CD8-positive, alpha-beta memory T cell (primary cell): ENCODE results near the gene NKX6-2. TPM values are rescaled to one million over a fixed set of nuclear protein-coding genes. Genes with fewer than 3 reads are reported as not detected.

Source experiments
- CTCF ChIA-PET: fragments of 350-600 bp; sonication (Branson Sonifier 250); formaldehyde crosslinking; loops from one replicate; lab custom pipeline; 2021; ENCODE audit warnings: antibody characterized with exemption; lab: Charles Lee
- POLR2A ChIA-PET: fragments of 350-600 bp; sonication (Branson Sonifier 250); formaldehyde crosslinking; loops from one replicate; lab custom pipeline; 2021; ENCODE audit warnings: antibody characterized with exemption; lab: Charles Lee
- DNase-seq, 5 donors: peaks; one replicate each; pipeline versions ENCODE4 v3.0.0 to v3.0.0-alpha.2; 2020 to 2022; ENCODE audit warnings: mixed read lengths in 1 of 5
- H3K27ac ChIP-seq: one replicate; pipeline ENCODE4 v1.7.0; 2013; ENCODE audit warnings: low read depth, mild to moderate bottlenecking, low read length, moderate library complexity
- H3K27me3 ChIP-seq: 2 replicates; pipeline ENCODE4 v1.7.0; 2013; ENCODE audit warnings: low read length, mild to moderate bottlenecking; ENCODE audit not compliant: insufficient read depth, poor library complexity, severe bottlenecking
- H3K36me3 ChIP-seq: 2 replicates; pipeline ENCODE4 v1.7.0; 2013; ENCODE audit warnings: mild to moderate bottlenecking, low read length, moderate library complexity; ENCODE audit not compliant: insufficient read depth
- H3K4me1 ChIP-seq: 2 replicates; pipeline ENCODE4 v1.7.0; 2013; ENCODE audit warnings: mild to moderate bottlenecking, low read length, moderate library complexity; ENCODE audit not compliant: insufficient read depth
- H3K4me3 ChIP-seq: 2 replicates; pipeline ENCODE4 v1.7.0; 2013; ENCODE audit warnings: mild to moderate bottlenecking, low read length
- H3K9me3 ChIP-seq: 2 replicates; pipeline ENCODE4 v1.7.0; 2013; ENCODE audit warnings: mild to moderate bottlenecking, low read length
- H3K27ac Mint-ChIP-seq, 8 donors: one replicate each; pipeline ENCODE4 v1.8.0; 2020 to 2021; ENCODE audit warnings: mixed read lengths in 8 of 8, mild to moderate bottlenecking in 6 of 8, inconsistent platforms in 3 of 8, moderate library complexity in 3 of 8
- H3K27me3 Mint-ChIP-seq, 2 donors: one replicate each; pipeline ENCODE4 v1.8.0; 2020 to 2021; ENCODE audit warnings: mixed read lengths in 2 of 2, mild to moderate bottlenecking in 1 of 2, moderate library complexity in 1 of 2
- H3K36me3 Mint-ChIP-seq, 3 donors: one replicate each; pipeline ENCODE4 v1.8.0; 2020 to 2021; ENCODE audit warnings: mixed read lengths in 3 of 3, inconsistent platforms in 1 of 3, mild to moderate bottlenecking in 1 of 3
- H3K4me1 Mint-ChIP-seq, 3 donors: one replicate each; pipeline ENCODE4 v1.8.0; 2020 to 2021; ENCODE audit warnings: mixed read lengths in 3 of 3, inconsistent platforms in 1 of 3, mild to moderate bottlenecking in 1 of 3
- H3K4me3 Mint-ChIP-seq, 7 donors: one replicate each; pipeline ENCODE4 v1.8.0; 2020 to 2021; ENCODE audit warnings: mixed read lengths in 7 of 7, mild to moderate bottlenecking in 6 of 7, moderate library complexity in 4 of 7, inconsistent platforms in 2 of 7
- H3K9me3 Mint-ChIP-seq, 5 donors: one replicate each; pipeline ENCODE4 v1.8.0; 2020 to 2022; ENCODE audit warnings: mixed read lengths in 5 of 5, mild to moderate bottlenecking in 3 of 5, moderate library complexity in 2 of 5, inconsistent platforms in 1 of 5
- polyA plus RNA-seq: library from polyadenylated mRNA; unstranded; fragments of 300-500 nt; fragmentation: Illumina TruSeq; gene quantifications from one replicate; pipeline ENCODE4 v1.2.3, GENCODE V29; 2021
- total RNA-seq, 2 experiments: library from RNA; stranded (reverse); gene quantifications; one replicate each; pipeline ENCODE4 v1.2.3, GENCODE V29; 2021

NKX6-2 gene
- not detected for total RNA-seq
- polyA plus RNA-seq, result not detected

GRCh38 chr10:132785723-132786475 lies at the start of gene NKX6-2:
Gene NKX6-2, minus strand, starts transcription at chr10:132786147. Its CDS starts 199 bp downstream, at chr10:132785948.
- Histone ChIP-seq H3K36me3 (no peaks in the 10 kb centered on the region), H3K9me3 (no peaks in the 10 kb centered on the region), H3K27me3 (no peaks in the 10 kb centered on the region), H3K27ac (no peak within 1 kb of the TSS), H3K4me1 (no peaks in the 10 kb centered on the region), H3K4me3 (no peak within 1 kb of the TSS)
- no peak within 1 kb of the TSS for H3K4me3 Mint-ChIP-seq
- no peak within 1 kb of the TSS for H3K27ac Mint-ChIP-seq
- H3K27me3 Mint-ChIP-seq, result peaks cover 11 to 18% of the 10 kb centered on the region in 2 donors
- peaks cover 12 to 22% (median 20%) of the 10 kb centered on the region in 3 donors for H3K36me3 Mint-ChIP-seq
- DNase-seq, result no peak
- H3K9me3 Mint-ChIP-seq, result peaks cover 0 to 9% (median 2%) of the 10 kb centered on the region in 5 donors
- peaks cover 3% of the 10 kb centered on the region in 3 donors for H3K4me1 Mint-ChIP-seq
- ChIA-PET CTCF (no interaction called here), POLR2A (no interaction called here)

GRCh38 chr10:132834891-132835847 lies 49.2 kb upstream of the NKX6-2 start:
- Mint-ChIP-seq H3K4me3 (no peak overlapping the region), H3K9me3 (peaks cover 0 to 2% (median 0%) of the 10 kb centered on the region in 5 donors)
- POLR2A ChIA-PET, result no interaction called here

GRCh38 chr10:132834311-132834761 lies 48.4 kb upstream of the NKX6-2 start:
- H3K27ac ChIP-seq, result no peak overlapping the region
- no peaks in the 10 kb centered on the region for H3K9me3 ChIP-seq
- no peak overlapping the region for H3K27ac Mint-ChIP-seq
- H3K27me3 Mint-ChIP-seq, result no peaks in the 10 kb centered on the region
- DNase-seq, result no peak
- peaks cover 0 to 3% (median 0%) of the 10 kb centered on the region in 5 donors for H3K9me3 Mint-ChIP-seq
- no peaks in the 10 kb centered on the region for H3K4me1 ChIP-seq
- no peaks in the 10 kb centered on the region for H3K27me3 ChIP-seq
- peaks cover 0 to 1% (median 0%) of the 10 kb centered on the region in 3 donors for H3K4me1 Mint-ChIP-seq
- no peak overlapping the region for H3K4me3 ChIP-seq
- H3K36me3 ChIP-seq, result no peaks in the 10 kb centered on the region
- ChIA-PET CTCF (no interaction called here), POLR2A (no interaction called here)
- H3K4me3 Mint-ChIP-seq, result no peak overlapping the region
- H3K36me3 Mint-ChIP-seq, result no peaks in the 10 kb centered on the region

More at GRCh38 chr10:132834891-132835847, 49.2 kb upstream of the NKX6-2 start:
- Mint-ChIP-seq H3K4me1 (peaks cover 0 to 1% (median 0%) of the 10 kb centered on the region in 3 donors), H3K27me3 (no peaks in the 10 kb centered on the region), H3K36me3 (no peaks in the 10 kb centered on the region), H3K27ac (no peak overlapping the region)
- Histone ChIP-seq H3K27ac (no peak overlapping the region), H3K36me3 (no peaks in the 10 kb centered on the region), H3K9me3 (no peaks in the 10 kb centered on the region), H3K27me3 (no peaks in the 10 kb centered on the region), H3K4me1 (no peaks in the 10 kb centered on the region), H3K4me3 (no peak overlapping the region)
- DNase-seq, result no peak
- CTCF ChIA-PET, result no interaction called here

- Histone ChIP-seq H3K27ac (no peak overlapping the region), H3K4me1 (no peaks in the 10 kb centered on the region), H3K36me3 (no peaks in the 10 kb centered on the region), H3K9me3 (no peaks in the 10 kb centered on the region), H3K27me3 (no peaks in the 10 kb centered on the region), H3K4me3 (no peak overlapping the region)
- no peaks in the 10 kb centered on the region for H3K27me3 Mint-ChIP-seq
- H3K4me1 Mint-ChIP-seq, result peaks cover 0 to 1% (median 0%) of the 10 kb centered on the region in 3 donors
- no peaks in the 10 kb centered on the region for H3K36me3 Mint-ChIP-seq
- peaks cover 0 to 3% (median 0%) of the 10 kb centered on the region in 5 donors for H3K9me3 Mint-ChIP-seq
- CTCF ChIA-PET, result no interaction called here
- H3K27ac Mint-ChIP-seq, result no peak overlapping the region
- no peak overlapping the region for H3K4me3 Mint-ChIP-seq
- no peak for DNase-seq
- POLR2A ChIA-PET, result no interaction called here
These were observed 47.6 kb upstream of the NKX6-2 start for GRCh38 chr10:132833421-132834111.

GRCh38 chr10:132832186-132832969 lies 46.4 kb upstream of the NKX6-2 start:
- CTCF ChIA-PET, result interaction anchor here (1.0 kb wide), 1 partner anchor 177 kb away, joined by 3 read pairs; no protein-coding TSS in a partner anchor
- DNase-seq, result no peak
- Histone ChIP-seq H3K9me3 (no peaks in the 10 kb centered on the region), H3K27ac (no peak overlapping the region), H3K27me3 (no peaks in the 10 kb centered on the region), H3K4me1 (no peaks in the 10 kb centered on the region), H3K4me3 (no peak overlapping the region), H3K36me3 (no peaks in the 10 kb centered on the region)
- peaks cover 0 to 1% (median 0%) of the 10 kb centered on the region in 3 donors for H3K4me1 Mint-ChIP-seq
- no peaks in the 10 kb centered on the region for H3K27me3 Mint-ChIP-seq
- H3K4me3 Mint-ChIP-seq, result no peak overlapping the region
- POLR2A ChIA-PET, result no interaction called here
- no peaks in the 10 kb centered on the region for H3K36me3 Mint-ChIP-seq
- H3K27ac Mint-ChIP-seq, result peak overlapping the region in 1 of 8 donors; percentile 14
- peaks cover 0 to 3% (median 0%) of the 10 kb centered on the region in 5 donors for H3K9me3 Mint-ChIP-seq

- Mint-ChIP-seq H3K27ac (no peak overlapping the region), H3K4me1 (no peaks in the 10 kb centered on the region), H3K27me3 (no peaks in the 10 kb centered on the region), H3K4me3 (no peak overlapping the region), H3K36me3 (no peaks in the 10 kb centered on the region), H3K9me3 (peaks cover 0 to 4% (median 0%) of the 10 kb centered on the region in 5 donors)
- CTCF ChIA-PET, result no interaction called here
- no peak overlapping the region for H3K27ac ChIP-seq
- no peaks in the 10 kb centered on the region for H3K27me3 ChIP-seq
- no peak for DNase-seq
- H3K9me3 ChIP-seq, result no peaks in the 10 kb centered on the region
- POLR2A ChIA-PET, result no interaction called here
- H3K36me3 ChIP-seq, result no peaks in the 10 kb centered on the region
- no peak overlapping the region for H3K4me3 ChIP-seq
- no peaks in the 10 kb centered on the region for H3K4me1 ChIP-seq
These were observed 43.5 kb upstream of the NKX6-2 start for GRCh38 chr10:132829403-132829802.

- Histone ChIP-seq H3K36me3 (no peaks in the 10 kb centered on the region), H3K4me1 (no peaks in the 10 kb centered on the region), H3K9me3 (no peaks in the 10 kb centered on the region), H3K4me3 (no peak overlapping the region), H3K27me3 (no peaks in the 10 kb centered on the region), H3K27ac (no peak overlapping the region)
- Mint-ChIP-seq H3K9me3 (peaks cover 0 to 4% (median 0%) of the 10 kb centered on the region in 5 donors), H3K27me3 (no peaks in the 10 kb centered on the region), H3K27ac (no peak overlapping the region), H3K4me3 (no peak overlapping the region), H3K36me3 (no peaks in the 10 kb centered on the region), H3K4me1 (no peaks in the 10 kb centered on the region)
- DNase-seq, result no peak
- POLR2A ChIA-PET, result no interaction called here
- CTCF ChIA-PET, result no interaction called here
These were observed 42.7 kb upstream of the NKX6-2 start for GRCh38 chr10:132828681-132829080.
